Subcutaneous abdominal adipose tissue (tissue), 5 donors: ENCODE data around the gene TTBK1.
"Not testable (repeated sequence)": the region's sequence is repeated elsewhere in the genome, so short reads cannot be mapped to it uniquely, and the experiment has no call there.

Experiments used
- H3K27ac ChIP-seq: one replicate; pipeline ENCODE4 v1.7.0; 2013; ENCODE audit warnings: low read depth, mild to moderate bottlenecking, inconsistent platforms, low read length, moderate library complexity
- H3K27me3 ChIP-seq, 5 donors: one replicate each; pipeline ENCODE4 v1.7.0; 2013; ENCODE audit warnings: low read length in 5 of 5, inconsistent platforms in 1 of 5; ENCODE audit not compliant: control insufficient read depth in 5 of 5, insufficient read depth in 4 of 5
- H3K36me3 ChIP-seq, 5 donors: one replicate each; pipeline ENCODE4 v1.7.0; 2013; ENCODE audit warnings: low read length in 5 of 5; ENCODE audit not compliant: control insufficient read depth in 5 of 5, insufficient read depth in 5 of 5
- H3K4me1 ChIP-seq, 5 donors: one replicate each; pipeline ENCODE4 v1.7.0; 2013; ENCODE audit warnings: low read length in 5 of 5, mild to moderate bottlenecking in 3 of 5, moderate library complexity in 1 of 5; ENCODE audit not compliant: control insufficient read depth in 5 of 5, insufficient read depth in 5 of 5
- H3K4me3 ChIP-seq, 5 donors: one replicate each; pipeline ENCODE4 v1.7.0; 2013; ENCODE audit warnings: low read length in 5 of 5, low read depth in 1 of 5
- H3K9ac ChIP-seq, 5 donors: one replicate each; pipeline ENCODE4 v1.7.0; 2013; ENCODE audit warnings: low read length in 5 of 5, mild to moderate bottlenecking in 4 of 5, moderate library complexity in 3 of 5
- H3K9me3 ChIP-seq, 5 donors: one replicate each; pipeline ENCODE4 v1.7.0; 2013; ENCODE audit warnings: low read length in 5 of 5; ENCODE audit not compliant: control insufficient read depth in 5 of 5
- donor health status: healthy.
- donor health status: healthy.
- donor health status: healthy.
- donor health status: healthy.
- donor health status: healthy.

TTBK1 gene

GRCh38 chr6:43303006-43303405 lies 59.7 kb downstream of the TTBK1 start:
- H3K9me3 ChIP-seq, H3K9ac ChIP-seq, H3K27ac ChIP-seq, H3K4me3 ChIP-seq, H3K4me1 ChIP-seq, H3K36me3 ChIP-seq: not testable (repeated sequence)
- H3K27me3 ChIP-seq = peaks cover 16 to 40% (median 34%) of the 10 kb centered on the region in 5 donors

- H3K27me3 ChIP-seq = peaks cover 20 to 39% (median 34%) of the 10 kb centered on the region in 5 donors
- H3K27ac ChIP-seq = no peak overlapping the region
- H3K36me3 ChIP-seq = no peaks in the 10 kb centered on the region
- no peak overlapping the region for H3K9ac ChIP-seq
- H3K4me1 ChIP-seq = peaks cover 0 to 13% (median 9%) of the 10 kb centered on the region in 5 donors
- H3K9me3 ChIP-seq = no peaks in the 10 kb centered on the region
- no peak overlapping the region for H3K4me3 ChIP-seq
These were observed 60.6 kb downstream of the TTBK1 start for GRCh38 chr6:43303751-43304331.

- H3K4me1 ChIP-seq = peaks cover 0 to 14% (median 12%) of the 10 kb centered on the region in 5 donors
- H3K27ac ChIP-seq = no peak overlapping the region
- no peak overlapping the region for H3K4me3 ChIP-seq
- H3K36me3 ChIP-seq = no peaks in the 10 kb centered on the region
- H3K27me3 ChIP-seq = peaks cover 20 to 35% (median 30%) of the 10 kb centered on the region in 5 donors
- no peaks in the 10 kb centered on the region for H3K9me3 ChIP-seq
- no peak overlapping the region for H3K9ac ChIP-seq
These were observed 61.1 kb downstream of the TTBK1 start for GRCh38 chr6:43304361-43304760.

- H3K9ac ChIP-seq = no peak overlapping the region
- H3K36me3 ChIP-seq = no peaks in the 10 kb centered on the region
- H3K9me3 ChIP-seq = no peaks in the 10 kb centered on the region
- no peak overlapping the region for H3K27ac ChIP-seq
- H3K27me3 ChIP-seq = peaks cover 18 to 29% (median 26%) of the 10 kb centered on the region in 5 donors
- no peak overlapping the region for H3K4me3 ChIP-seq
- peaks cover 0 to 14% (median 12%) of the 10 kb centered on the region in 5 donors for H3K4me1 ChIP-seq
These were observed 61.6 kb downstream of the TTBK1 start for GRCh38 chr6:43304882-43305281.

GRCh38 chr6:43306086-43306485 lies 62.8 kb downstream of the TTBK1 start:
- peaks cover 13 to 25% (median 18%) of the 10 kb centered on the region in 5 donors for H3K27me3 ChIP-seq
- no peak overlapping the region for H3K9ac ChIP-seq
- no peak overlapping the region for H3K27ac ChIP-seq
- no peaks in the 10 kb centered on the region for H3K36me3 ChIP-seq
- peaks cover 0 to 14% (median 12%) of the 10 kb centered on the region in 5 donors for H3K4me1 ChIP-seq
- H3K9me3 ChIP-seq = no peaks in the 10 kb centered on the region
- H3K4me3 ChIP-seq = no peak overlapping the region

GRCh38 chr6:43307451-43308100 lies 64.3 kb downstream of the TTBK1 start:
- Histone ChIP-seq H3K4me1 (peaks cover 0 to 14% (median 12%) of the 10 kb centered on the region in 5 donors), H3K9ac (no peak overlapping the region), H3K36me3 (no peaks in the 10 kb centered on the region), H3K4me3 (no peak overlapping the region), H3K9me3 (no peaks in the 10 kb centered on the region), H3K27ac (no peak overlapping the region), H3K27me3 (peaks cover 8 to 20% (median 12%) of the 10 kb centered on the region in 5 donors)

- Histone ChIP-seq H3K9me3 (no peaks in the 10 kb centered on the region), H3K27ac (no peak within 1 kb of the TSS), H3K4me3 (peak within 1 kb of the TSS; percentile 46 to 60 (median 55)), H3K27me3 (peaks cover 8 to 20% (median 12%) of the 10 kb centered on the region in 5 donors), H3K9ac (peak within 1 kb of the TSS in 1 of 5 donors; percentile 58), H3K36me3 (no peaks in the 10 kb centered on the region), H3K4me1 (peaks cover 0 to 14% (median 12%) of the 10 kb centered on the region in 5 donors)
These were observed 65.1 kb downstream of the TTBK1 start, which contains the start of gene CRIP3 for GRCh38 chr6:43308101-43308989. Gene CRIP3 (minus strand): TSS chr6:43308826. CDS start chr6:43308792, 34 bp downstream.

- peak overlapping the region in 4 of 5 donors; percentile 50 to 60 (median 57) for H3K4me3 ChIP-seq
- H3K9me3 ChIP-seq = no peaks in the 10 kb centered on the region
- no peak overlapping the region for H3K27ac ChIP-seq
These were observed 65.8 kb downstream of the TTBK1 start for GRCh38 chr6:43308990-43309477.

GRCh38 chr6:43310134-43310533 lies 66.9 kb downstream of the TTBK1 start:
- Histone ChIP-seq H3K27me3 (peaks cover 8 to 20% (median 11%) of the 10 kb centered on the region in 5 donors), H3K27ac (no peak overlapping the region), H3K9me3 (no peaks in the 10 kb centered on the region), H3K9ac (no peak overlapping the region), H3K4me1 (peaks cover 0 to 14% (median 12%) of the 10 kb centered on the region in 5 donors), H3K4me3 (no peak overlapping the region), H3K36me3 (no peaks in the 10 kb centered on the region)

More at GRCh38 chr6:43308990-43309477, 65.8 kb downstream of the TTBK1 start:
- Histone ChIP-seq H3K4me1 (peaks cover 0 to 14% (median 12%) of the 10 kb centered on the region in 5 donors), H3K9ac (no peak overlapping the region), H3K27me3 (peaks cover 8 to 20% (median 12%) of the 10 kb centered on the region in 5 donors), H3K36me3 (no peaks in the 10 kb centered on the region)
